GM18511 (cell line): ENCODE results near the gene RNF225.
A peak's percentile ranks its signal among the peaks of the same experiment; 100 is the strongest.
"Not testable (repeated sequence)": the region's sequence is repeated elsewhere in the genome, so short reads cannot be mapped to it uniquely, and the experiment has no call there.

Experiments used
- ATAC-seq: cut with Tn5 transposase; IDR thresholded peaks from one replicate; pipeline ENCODE4 v1.9.1; 2021; ENCODE audit warnings: mild to moderate bottlenecking, moderate library complexity; ENCODE audit not compliant: unreplicated experiment

Gene RNF225

DNA sequence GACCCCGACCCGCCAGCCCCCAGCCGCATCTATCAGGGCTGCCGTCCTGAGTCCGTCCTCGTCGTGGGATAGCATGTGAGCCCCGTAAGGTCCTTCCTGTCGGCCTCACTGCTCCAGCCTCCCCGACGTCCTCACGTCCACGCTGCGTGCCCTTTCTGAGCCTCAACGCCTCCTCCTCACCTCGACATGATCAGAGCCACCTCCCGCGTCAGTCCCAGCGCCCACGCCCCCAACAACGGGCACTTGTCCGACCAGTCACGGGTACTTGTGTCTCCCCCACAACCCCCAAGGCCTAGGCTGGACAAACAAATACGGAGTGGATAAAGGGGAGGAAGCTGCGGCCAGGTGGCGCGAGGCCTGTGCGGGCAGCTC lies 33.6 kb upstream of the RNF225 start:
- peak; percentile 5 for ATAC-seq

DNA sequence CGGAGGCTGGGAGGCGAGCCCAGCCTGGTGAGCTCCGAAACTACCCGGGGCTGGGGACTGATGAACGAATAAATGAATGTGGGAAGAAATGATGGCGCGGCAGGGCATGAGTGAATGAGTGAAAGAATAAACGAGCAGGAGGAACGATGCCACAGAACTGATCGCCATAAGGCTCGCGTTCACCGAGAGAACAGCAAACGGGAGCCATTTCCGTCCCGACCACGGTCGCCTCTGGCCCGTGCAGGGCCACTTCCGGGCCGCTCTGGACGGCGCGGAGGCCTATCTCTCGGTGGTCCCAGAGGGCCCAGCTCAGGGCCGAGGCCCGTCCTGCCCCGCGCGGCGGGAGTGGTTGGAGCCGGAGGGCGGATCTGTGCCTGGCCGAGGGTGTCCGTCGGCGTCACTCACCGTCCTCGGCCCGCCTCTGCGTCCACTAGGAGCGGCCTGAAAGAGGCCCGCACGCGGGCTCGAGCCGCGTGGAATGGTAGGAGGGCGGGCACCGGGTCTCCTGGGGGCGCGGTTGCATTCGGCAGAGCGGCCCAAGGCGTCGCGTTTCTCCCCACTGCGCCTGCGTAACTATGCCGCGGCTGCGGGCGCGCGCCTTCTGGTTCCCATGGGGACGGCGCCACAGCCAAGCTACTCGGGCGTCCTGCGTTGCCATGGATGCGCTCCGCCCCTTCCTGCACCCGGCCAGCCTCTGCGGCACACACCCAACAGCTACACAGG lies 33.0 kb upstream of the RNF225 start, which contains the start of gene ZNF497:
ZNF497 (minus strand) TSS at position 480 of the 723 bp plus-strand sequence. CDS start 5,116 bp downstream, outside the sequence.
- peak; percentile 90 for ATAC-seq

DNA sequence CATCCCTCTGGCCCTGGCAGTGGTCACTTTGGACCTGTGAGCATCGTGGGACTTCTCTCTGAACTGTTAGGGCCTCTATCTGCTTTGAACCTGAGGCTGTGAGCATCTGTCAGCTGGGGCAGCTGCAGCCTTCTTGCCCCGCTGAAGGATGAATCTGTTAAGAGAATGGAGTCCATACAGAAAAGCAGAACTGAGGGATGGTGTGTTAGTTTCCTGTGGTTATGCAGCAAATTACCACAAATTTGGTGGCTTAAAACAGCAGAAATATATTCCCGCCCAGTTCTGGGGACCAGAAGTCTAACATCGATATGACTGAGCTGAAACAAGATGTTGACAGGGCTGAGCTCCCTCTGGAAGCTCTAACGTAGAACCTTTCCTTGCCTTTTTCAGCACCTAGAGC lies 31.3 kb upstream of the RNF225 start:
- no peak for ATAC-seq

DNA sequence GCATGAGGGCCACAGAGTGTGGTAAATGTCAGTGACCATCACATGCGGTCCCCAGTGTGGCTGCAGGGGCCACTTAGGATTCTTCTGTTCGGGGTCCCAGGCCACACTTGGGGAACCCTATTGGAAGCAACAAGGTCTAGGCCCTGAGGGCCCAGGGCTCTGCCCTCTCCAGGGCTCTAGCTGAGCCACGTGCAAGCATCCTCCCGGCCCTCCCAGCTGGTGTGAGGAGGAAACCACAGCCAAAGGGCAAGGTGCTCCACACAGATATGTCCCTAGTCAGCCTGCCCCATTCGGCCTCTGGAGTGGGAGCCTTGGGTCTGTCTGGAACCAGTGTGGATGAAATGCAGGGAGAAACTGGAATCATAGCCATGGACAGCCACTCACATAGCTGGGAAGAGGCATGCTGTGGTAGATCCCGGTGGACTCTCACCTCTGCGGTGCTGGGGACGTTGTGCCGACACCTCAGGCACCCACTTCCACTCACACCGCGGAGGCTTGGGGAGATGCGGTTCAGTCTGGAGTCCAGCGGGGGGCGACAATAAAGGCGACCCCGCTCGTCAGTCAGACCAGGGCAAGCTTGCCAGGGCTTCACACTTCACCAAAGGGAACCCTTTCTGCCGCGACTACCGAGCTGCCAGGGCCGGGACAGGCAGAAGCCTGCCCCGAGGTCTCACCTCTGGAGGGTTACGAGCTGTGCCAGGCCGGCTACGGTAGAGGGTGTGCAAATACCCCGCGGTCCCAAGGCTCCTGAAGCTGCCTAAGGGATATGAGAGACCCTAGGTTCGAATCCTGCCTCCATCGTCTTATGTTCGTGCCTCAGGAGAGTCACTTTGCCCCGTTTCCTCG lies 28.6 kb upstream of the RNF225 start:
- no peak for ATAC-seq

DNA sequence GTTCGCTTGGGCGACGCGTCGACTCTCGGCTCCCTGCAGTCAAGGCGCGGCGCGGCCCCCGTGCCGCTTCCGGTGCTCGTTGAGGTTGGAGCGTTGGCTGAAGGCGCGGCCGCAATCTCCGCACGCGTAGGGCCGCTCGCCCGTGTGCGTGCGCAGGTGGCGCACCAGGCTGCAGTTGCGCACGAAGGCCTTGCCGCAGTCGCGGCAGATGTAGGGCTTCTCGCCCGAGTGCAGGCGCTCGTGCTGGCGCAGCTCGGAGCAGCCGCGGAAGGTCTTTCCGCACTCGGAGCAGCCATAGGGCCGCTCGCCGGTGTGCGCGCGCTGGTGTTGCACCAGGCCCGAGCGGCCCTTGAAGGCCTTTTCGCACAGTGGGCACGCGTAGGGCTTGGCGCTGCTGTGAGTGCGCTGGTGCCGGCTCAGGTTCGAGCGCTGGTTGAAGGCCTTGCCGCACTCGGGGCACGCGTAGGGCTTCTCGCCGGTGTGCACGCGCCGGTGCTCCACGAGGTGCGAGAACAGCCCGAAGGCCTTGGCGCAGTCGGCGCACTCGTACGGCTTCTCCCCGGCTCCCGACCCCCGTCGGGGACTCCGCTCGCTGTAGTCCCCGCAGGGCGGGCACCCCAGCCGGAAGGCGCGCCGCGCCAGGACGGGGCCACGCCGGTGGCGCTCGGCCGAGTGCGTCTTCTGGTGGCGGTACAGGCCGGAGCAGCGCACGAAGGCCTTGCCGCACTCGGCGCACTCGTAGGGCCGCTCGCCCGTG lies 27.6 kb upstream of the RNF225 start:
- no peak for ATAC-seq

DNA sequence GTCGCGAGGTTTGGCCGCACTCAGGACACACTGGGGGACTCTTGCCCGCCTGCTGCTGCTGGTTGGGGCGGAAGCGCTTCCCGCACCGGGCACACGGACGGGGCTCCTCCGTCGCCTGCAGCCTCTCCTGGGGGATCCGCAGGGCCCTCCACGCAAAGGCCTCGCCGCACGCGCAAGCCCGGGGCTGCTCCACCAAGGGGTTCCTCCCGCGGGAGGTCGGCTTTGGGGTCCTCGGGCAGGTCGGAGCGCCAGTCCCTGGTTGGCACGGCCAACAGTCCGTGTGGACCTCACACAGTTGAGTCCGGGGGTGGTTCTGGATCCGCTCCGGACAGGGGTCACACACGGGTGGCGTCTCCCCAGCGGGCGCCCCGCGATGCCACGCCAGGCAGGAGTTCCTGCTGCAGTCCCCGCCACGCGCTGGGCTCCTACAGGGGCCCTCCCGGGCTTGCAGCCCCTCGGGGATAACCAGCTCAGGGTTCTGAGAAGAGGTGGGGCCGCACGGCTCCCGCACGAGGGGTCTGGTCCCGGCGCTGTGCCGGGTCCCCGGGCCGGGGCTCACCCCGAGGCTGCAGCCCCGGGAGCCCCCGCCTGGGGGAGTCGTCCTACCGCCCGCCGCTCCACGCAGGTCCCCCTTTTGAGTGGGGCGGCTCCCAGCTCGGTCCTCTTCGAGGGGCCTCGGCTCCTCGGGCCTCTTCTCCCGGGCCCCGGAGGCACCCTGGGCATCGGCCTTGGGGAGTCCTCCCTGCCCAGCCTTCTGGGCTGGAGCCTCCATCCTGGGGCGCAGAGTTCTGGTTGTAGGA lies 26.7 kb upstream of the RNF225 start:
- ATAC-seq: no peak

DNA sequence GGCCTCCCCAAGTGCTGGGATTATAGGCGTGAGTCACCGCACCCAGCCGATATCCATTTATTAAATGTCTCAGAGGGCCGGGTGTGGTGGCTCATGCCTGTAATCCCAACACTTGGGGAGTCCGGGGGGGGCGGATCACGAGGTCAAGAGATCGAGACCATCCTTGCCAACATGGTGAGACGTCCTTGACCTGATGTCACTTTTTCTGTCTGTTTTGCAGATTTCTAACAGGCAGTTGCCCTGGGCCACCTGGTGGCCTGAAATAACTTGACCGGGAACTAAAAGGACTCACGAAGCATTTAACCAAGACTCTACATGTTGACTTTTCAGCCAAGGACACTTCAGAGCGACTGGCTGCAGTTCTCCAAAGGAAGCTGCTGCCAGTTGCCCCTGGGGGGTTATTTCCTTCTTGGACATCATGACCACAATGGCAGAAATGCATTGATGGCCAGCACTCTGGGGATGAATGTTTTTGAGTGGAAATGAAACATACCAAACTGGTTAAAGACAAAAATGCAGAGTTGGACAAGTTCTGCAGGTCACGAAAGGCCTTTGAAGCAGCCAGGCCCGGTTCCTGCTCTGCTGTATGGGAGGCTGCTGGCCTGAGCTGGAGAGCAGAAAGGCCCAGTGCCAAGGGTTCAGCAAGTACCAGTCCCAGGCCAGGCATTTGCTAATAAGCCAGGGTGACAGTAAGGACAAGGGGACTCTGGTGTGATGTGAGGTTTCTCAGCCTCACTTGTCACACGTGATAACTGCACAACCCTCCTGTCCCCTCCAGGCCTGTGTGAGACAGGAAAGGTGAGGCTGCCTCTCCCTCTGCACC lies 22.9 kb upstream of the RNF225 start:
- ATAC-seq: no peak

DNA sequence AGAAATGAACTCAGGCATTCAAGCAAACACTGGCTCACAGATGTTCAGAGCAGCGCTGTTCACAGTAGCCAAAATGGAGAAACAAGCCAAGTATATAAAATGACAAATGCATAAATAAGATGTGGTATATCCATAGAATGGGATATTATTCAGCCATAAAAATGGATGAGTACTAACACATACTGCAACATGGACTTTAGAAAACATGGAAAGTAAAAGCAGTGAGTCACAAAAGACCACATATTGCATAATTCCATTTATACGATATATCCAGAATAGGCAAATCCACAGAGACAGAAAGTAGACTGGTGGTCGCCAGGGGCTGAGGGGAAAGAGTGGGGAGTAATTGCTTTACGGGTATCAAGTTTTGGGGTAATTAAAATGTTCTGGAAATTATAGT lies 21.3 kb upstream of the RNF225 start:
- ATAC-seq: no peak

DNA sequence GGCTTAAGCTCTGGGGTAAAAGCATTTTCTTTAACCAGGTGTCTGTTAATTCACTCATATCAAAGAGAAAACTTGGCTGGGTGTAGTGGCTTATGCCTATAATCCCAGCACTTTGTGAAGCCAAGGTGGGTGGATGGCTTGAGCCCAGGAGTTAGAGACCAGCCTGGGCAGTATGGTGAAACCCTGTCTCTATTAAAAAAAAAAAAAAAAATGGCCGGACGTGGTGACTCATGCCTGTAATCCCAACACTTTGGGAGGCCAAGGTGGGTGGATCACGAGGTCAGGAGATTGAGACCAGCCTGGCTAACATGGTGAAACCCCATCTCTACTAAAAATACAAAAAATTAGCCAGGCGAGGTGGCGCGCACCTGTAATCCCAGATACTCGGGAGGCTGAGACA lies 18.7 kb upstream of the RNF225 start:
- ATAC-seq: not testable (repeated sequence)

DNA sequence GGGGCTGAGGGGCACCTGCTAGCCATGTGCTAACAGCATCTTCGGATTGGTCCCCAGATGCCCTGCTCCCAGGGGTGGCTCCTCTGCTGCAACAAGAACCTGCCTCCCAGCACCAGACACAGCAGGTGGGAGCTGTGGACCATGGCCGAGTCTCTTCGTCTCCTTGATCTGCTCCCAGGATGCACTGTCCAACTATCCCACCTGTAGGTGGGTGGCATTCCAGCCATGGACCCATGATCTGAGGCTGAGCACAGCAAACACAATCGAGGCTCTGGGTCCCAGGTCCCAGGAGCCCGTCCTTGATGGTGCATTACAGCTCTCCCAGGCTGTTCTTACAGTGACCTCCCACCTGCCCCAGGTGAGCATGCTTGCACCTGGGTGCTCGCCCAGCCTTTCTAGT lies 16.2 kb upstream of the RNF225 start:
- ATAC-seq: no peak

DNA sequence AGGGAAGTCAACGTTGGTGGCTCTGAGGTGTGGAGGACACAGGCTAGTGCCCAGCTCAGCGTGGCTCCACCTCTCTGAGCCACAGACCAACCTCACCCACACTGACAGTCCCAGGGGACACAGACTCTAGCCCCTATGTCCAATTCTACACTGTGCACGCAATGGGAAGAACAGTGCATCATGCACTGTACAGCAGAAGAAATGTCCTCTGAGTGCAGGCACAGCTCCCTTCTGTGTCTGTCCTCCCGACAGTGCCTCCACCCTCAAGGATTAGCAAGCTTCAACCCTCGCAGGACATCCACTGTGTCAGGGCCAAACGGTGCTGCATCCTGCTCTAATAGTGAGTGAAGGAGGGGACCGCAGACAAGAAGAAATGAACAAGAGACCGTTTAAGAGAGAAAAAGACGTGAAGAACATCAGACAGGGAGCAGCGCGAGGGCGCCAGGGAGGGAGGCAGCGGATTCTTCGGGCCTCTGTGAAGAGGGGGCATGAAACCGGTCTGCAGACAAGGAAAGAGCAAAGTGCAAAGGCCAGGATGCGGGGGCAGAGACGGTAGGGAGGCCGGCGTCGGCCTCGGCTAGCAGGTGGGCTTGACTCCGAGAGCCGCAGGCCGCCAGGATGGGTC lies 15.3 kb upstream of the RNF225 start:
- ATAC-seq: peak; percentile 4

DNA sequence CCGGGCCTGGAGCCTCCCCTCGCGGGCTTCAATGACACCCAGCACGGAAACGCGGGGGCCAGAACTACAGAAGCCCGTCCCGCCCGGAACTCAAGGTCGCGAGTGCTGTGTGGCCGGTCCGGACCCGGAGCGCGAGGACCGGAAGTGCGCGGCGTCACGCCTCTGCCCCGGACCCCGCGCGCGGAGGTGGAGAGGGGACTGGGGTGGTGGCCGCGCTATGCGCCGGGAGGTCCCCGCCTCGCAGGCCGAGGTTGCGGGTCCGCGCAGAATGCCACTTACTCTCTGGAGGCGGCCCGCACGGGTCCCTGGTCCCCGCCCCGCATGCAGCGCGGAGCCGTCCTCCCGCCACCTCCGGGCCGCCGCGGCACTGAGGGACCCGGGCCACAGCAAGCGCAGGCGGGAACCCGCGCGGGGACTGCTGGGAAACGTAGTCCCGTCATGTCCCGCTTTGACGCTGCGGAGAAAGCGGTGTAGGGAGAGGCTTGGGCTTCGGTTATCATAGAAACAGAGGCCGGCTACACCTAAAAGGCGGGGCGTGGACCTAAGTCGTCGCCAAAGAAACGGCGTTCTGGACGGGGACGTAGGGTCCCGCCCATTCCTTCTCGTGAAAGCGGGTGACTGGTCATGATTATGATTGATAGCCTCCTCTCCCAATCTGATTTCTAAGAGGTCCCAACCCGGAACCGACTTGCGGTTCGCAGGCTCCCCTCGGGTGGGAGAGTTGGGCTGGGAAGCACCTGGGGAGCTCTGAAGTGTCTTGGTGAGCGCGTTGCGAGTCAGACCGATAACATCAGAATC lies 14.6 kb upstream of the RNF225 start, which contains the start of gene ZNF837:
ZNF837 (minus strand) TSS at position 369 of the 798 bp plus-strand sequence. CDS start 11,698 bp downstream, outside the sequence.
- ATAC-seq: peak; percentile 88

DNA sequence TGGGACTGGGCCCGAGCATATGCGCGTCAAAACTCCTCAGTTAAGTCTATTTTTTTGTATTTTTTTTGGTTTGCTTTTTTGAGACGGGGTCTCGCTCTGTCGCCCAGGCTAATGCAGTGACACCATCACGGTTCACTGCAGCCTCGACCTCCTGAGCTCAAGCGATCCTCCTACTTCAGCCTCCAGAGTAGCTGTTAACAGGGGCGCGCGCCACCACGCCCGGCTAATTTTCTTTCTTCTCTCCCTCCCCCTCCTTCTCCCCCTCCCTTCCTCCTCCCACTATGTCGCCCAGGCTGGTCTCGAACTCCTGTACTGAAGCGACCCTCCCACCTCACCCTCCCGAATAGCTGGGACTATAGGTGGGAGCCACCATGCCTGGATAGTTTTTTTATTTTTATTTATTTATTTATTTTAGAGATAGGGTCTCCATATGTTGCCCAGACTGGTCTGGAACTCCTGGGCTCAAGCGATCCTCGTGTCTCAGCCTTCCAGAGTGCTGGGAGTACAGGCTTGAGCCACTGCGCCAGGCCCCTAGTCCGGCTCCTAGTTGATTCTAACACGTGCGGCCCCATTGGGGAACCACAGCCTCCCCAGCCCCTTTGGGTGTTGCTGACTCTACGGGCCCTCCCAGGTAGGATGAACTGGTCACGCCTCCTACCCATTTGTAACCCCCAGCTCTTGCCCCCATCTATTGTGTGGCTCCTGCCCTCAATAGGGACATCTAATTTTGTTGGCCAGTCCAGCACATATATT lies 13.8 kb upstream of the RNF225 start:
- no peak for ATAC-seq

DNA sequence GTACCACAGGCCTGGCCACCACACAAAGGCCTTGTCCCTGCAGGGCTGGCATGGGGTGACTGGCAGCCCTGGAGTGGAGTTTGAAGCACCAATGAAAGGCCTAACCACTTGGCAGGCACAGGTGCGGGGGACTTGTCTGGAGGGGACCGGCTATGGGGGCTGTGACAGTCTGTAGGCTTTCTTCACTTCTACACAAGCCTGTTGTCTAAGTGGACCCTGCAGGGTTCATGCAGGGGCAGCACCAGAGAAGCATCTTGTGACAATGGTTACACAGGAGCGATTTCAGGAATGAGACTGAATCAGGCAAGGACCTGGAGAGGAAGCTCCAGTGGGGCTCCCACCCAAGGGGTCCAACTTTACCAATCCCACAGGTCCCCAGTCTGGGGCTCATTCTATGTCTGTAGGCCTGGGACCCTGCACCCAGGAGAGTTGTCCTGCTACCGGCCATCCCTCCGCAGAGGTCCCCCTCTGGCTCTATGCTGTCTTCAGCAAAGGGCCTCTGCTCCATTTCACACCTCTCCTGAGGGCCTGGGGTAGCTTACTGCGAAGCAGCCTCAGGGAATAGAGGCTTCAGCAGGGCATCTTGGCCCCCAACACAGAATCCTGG lies 12.4 kb upstream of the RNF225 start:
- no peak for ATAC-seq

DNA sequence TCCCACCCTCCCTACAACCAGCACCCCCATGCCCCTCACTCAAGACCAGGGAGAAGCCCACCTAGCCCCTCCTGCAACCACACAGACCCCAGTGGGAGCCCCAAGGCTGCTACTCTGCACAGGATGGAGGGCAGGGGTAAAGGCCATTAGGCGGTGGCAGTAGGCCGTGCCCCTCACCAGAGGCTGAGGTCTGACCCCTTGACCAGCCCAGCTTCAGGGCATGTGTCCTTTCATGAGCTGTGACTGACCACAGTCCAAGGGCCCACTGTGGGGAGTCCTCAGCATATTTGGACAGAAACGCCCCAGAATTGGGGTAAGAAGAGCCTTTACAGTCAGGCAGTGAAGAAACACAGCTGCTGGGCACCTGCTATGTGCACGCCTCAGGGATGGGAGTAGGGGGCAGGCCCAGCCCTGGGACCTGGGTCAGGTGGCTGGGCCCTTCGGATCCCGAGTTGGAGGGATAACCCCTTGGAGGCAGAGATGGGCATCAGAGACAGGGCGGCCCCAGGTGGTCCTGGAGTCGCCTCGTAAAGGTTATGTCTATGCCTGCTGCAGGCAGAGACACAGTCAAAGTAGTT lies 10.1 kb upstream of the RNF225 start:
- no peak for ATAC-seq

DNA sequence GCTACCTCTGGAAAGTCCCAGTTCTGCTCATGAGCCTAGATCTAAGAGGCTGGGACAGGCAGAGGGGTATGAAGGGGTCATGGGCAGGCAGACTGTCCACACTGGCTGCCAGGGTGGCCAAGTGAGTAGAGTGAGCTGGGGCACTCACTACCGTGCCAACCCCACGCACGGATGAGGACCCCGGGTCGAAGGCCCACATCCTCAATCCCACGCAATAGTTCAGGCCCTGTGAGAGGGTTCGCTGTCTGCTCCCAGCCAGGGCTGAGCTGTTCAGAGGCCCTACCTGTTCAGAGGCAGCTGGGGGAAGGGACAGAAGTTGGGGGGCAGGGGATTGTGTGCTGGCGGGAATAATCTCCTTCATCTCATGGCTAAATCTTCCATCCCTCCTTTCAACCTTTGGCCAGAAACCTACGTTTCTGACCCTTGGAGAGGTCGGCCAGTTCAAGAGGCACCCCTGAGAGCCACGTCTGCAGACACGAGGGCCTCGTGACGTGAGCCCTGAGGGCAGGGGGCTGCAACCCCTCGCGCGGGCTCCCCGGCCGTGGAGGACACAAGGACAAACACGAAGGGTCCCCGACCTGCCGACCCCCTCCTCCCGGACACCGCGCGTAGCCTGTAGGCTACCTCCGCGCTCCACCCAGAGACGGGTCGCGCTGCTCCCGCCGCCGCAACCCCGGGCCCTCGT lies 9.4 kb upstream of the RNF225 start:
- ATAC-seq: no peak
